Trophoblast cell (in vitro differentiated cells and primary cell): Measurements from ENCODE around the gene ADCY9.
"Not testable (repeated sequence)": the region's sequence is repeated elsewhere in the genome, so short reads cannot be mapped to it uniquely, and the experiment has no call there.

Source experiments
- DNase-seq, 2 donors: peaks; one replicate each; pipeline ENCODE4 v3.0.0-alpha.2; 2016
- H2AFZ ChIP-seq: 2 replicates; pipeline ENCODE4 v1.6.1; 2013; ENCODE audit warnings: low read length, moderate library complexity, mild to moderate bottlenecking; ENCODE audit not compliant: insufficient read depth, poor library complexity
- H2AK5ac ChIP-seq: 2 replicates; pipeline ENCODE4 v1.6.1; 2013; ENCODE audit warnings: mild to moderate bottlenecking, low read length
- H2BK120ac ChIP-seq: 2 replicates; pipeline ENCODE4 v1.6.1; 2013; ENCODE audit warnings: low read length, mild to moderate bottlenecking, moderate library complexity; ENCODE audit not compliant: insufficient read depth, poor library complexity
- H2BK12ac ChIP-seq: 2 replicates; pipeline ENCODE4 v1.6.1; 2013; ENCODE audit warnings: mild to moderate bottlenecking, low read length, moderate library complexity
- H2BK5ac ChIP-seq: 2 replicates; pipeline ENCODE4 v1.6.1; 2013; ENCODE audit warnings: low read length, low read depth, moderate library complexity, mild to moderate bottlenecking; ENCODE audit not compliant: poor library complexity
- H3K14ac ChIP-seq: 2 replicates; pipeline ENCODE4 v1.6.1; 2013; ENCODE audit warnings: mild to moderate bottlenecking, low read length
- H3K18ac ChIP-seq: 2 replicates; pipeline ENCODE4 v1.6.1; 2013; ENCODE audit warnings: mild to moderate bottlenecking, low read length
- H3K23ac ChIP-seq: 2 replicates; pipeline ENCODE4 v1.6.1; 2013; ENCODE audit warnings: low read length
- H3K27ac ChIP-seq: 2 replicates; pipeline ENCODE4 v1.5.1; 2013; ENCODE audit warnings: low read depth, mild to moderate bottlenecking, inconsistent platforms, low read length, moderate library complexity
- H3K27me3 ChIP-seq: 2 replicates; pipeline ENCODE4 v1.6.1; 2013; ENCODE audit warnings: inconsistent platforms, mild to moderate bottlenecking, low read length, moderate library complexity; ENCODE audit not compliant: insufficient read depth
- H3K36me3 ChIP-seq, 2 experiments: 1 replicate in 1 of 2; 2 replicates in 1 of 2; pipeline ENCODE4 v1.6.1; 2013; ENCODE audit warnings: low read length in 2 of 2, mild to moderate bottlenecking in 2 of 2, moderate library complexity in 1 of 2; ENCODE audit not compliant: insufficient read depth in 2 of 2, control insufficient read depth in 1 of 2
- H3K4ac ChIP-seq: 2 replicates; pipeline ENCODE4 v1.6.1; 2013; ENCODE audit warnings: low read depth, mild to moderate bottlenecking, low read length, moderate library complexity
- H3K4me1 ChIP-seq, 2 experiments: 1 replicate in 1 of 2; 2 replicates in 1 of 2; pipeline ENCODE4 v1.6.1; 2013; ENCODE audit warnings: low read length in 2 of 2, mild to moderate bottlenecking in 2 of 2, moderate library complexity in 1 of 2; ENCODE audit not compliant: insufficient read depth in 2 of 2, control insufficient read depth in 1 of 2
- H3K4me2 ChIP-seq: 2 replicates; pipeline ENCODE4 v1.6.1; 2013; ENCODE audit warnings: inconsistent platforms, mild to moderate bottlenecking, low read length, moderate library complexity
- H3K4me3 ChIP-seq: 2 replicates; pipeline ENCODE4 v1.5.1; 2013; ENCODE audit warnings: mild to moderate bottlenecking, low read depth, low read length, inconsistent platforms
- H3K79me1 ChIP-seq: one replicate; pipeline ENCODE4 v1.6.1; 2013; ENCODE audit warnings: low read length
- H3K79me2 ChIP-seq: 2 replicates; pipeline ENCODE4 v1.6.1; 2013; ENCODE audit warnings: low read length, mild to moderate bottlenecking; ENCODE audit not compliant: control insufficient read depth, insufficient read depth, poor library complexity
- H3K9ac ChIP-seq: 2 replicates; pipeline ENCODE4 v1.6.1; 2013; ENCODE audit warnings: mild to moderate bottlenecking, low read length
- H3K9me3 ChIP-seq: 2 replicates; pipeline ENCODE4 v1.6.1; 2013; ENCODE audit warnings: low read depth, mild to moderate bottlenecking, control low read depth, inconsistent platforms, low read length; ENCODE audit not compliant: insufficient read depth
- H4K12ac ChIP-seq: 2 replicates; pipeline ENCODE4 v1.6.1; 2013; ENCODE audit warnings: low read depth, mild to moderate bottlenecking, low read length, moderate library complexity
- H4K8ac ChIP-seq: 2 replicates; pipeline ENCODE4 v1.6.1; 2013; ENCODE audit warnings: low read depth, mild to moderate bottlenecking, low read length, moderate library complexity
- H4K91ac ChIP-seq: one replicate; pipeline ENCODE4 v1.6.1; 2013; ENCODE audit warnings: low read depth, mild to moderate bottlenecking, low read length, moderate library complexity
- WGBS: extraction: QIAGEN DNeasy Blood & Tissue Kit; methylation state at CpG from one replicate; pipeline ENCODE4 v1.1.7; 2013; ENCODE audit warnings: missing lambda C conversion rate; ENCODE audit not compliant: insufficient read length, insufficient coverage; ENCODE audit errors: extremely low coverage; 5-methylcytosine and 5-hydroxymethylcytosine counted together

Gene ADCY9

GRCh38 chr16:4157376-4157825, 41.2 kb upstream of the ADCY9 start:
- Histone ChIP-seq H3K4me2 (no peak overlapping the region), H3K9ac (no peak overlapping the region), H3K79me1 (no peaks in the 10 kb centered on the region), H3K4ac (no peak overlapping the region), H2BK120ac (no peak overlapping the region), H3K14ac (no peak overlapping the region), H3K23ac (no peak overlapping the region), H3K9me3 (no peaks in the 10 kb centered on the region), H3K4me3 (no peak overlapping the region), H3K79me2 (no peaks in the 10 kb centered on the region), H2AFZ (no peak overlapping the region), H4K91ac (no peak overlapping the region), H3K18ac (no peak overlapping the region), H2BK5ac (no peak overlapping the region), H3K27me3 (no peaks in the 10 kb centered on the region), H4K12ac (no peak overlapping the region), H3K36me3 (no peaks in the 10 kb centered on the region), H3K27ac (no peak overlapping the region), H3K4me1 (no peaks in the 10 kb centered on the region), H4K8ac (no peak overlapping the region), H2BK12ac (no peak overlapping the region), H2AK5ac (no peak overlapping the region)
- no CpG with 5 or more reads among the region's 4 CpGs for WGBS
- no peak for DNase-seq

- H2BK120ac ChIP-seq, H3K79me2 ChIP-seq, H3K27me3 ChIP-seq, H3K14ac ChIP-seq, H3K79me1 ChIP-seq, H2AK5ac ChIP-seq, H3K18ac ChIP-seq, H3K27ac ChIP-seq, H3K4me1 ChIP-seq, H4K91ac ChIP-seq, H2BK5ac ChIP-seq, H3K9me3 ChIP-seq, H3K4ac ChIP-seq, H3K23ac ChIP-seq, H4K12ac ChIP-seq, H2AFZ ChIP-seq, H3K4me2 ChIP-seq, H3K4me3 ChIP-seq, H4K8ac ChIP-seq, H2BK12ac ChIP-seq, H3K36me3 ChIP-seq, H3K9ac ChIP-seq, DNase-seq: not testable (repeated sequence)
- no CpG with 5 or more reads among the region's 3 CpGs for WGBS
Observed at GRCh38 chr16:4156503-4156902, 40.3 kb upstream of the ADCY9 start.

- not testable (repeated sequence) for H3K79me2 ChIP-seq, H2AK5ac ChIP-seq, H3K23ac ChIP-seq, H4K91ac ChIP-seq, H2BK12ac ChIP-seq, H3K4me3 ChIP-seq, H3K27ac ChIP-seq, H3K9ac ChIP-seq, H2BK120ac ChIP-seq, H3K4me2 ChIP-seq, H3K4me1 ChIP-seq, H4K8ac ChIP-seq, H3K27me3 ChIP-seq, H3K14ac ChIP-seq, H2BK5ac ChIP-seq, H3K9me3 ChIP-seq, DNase-seq, H3K18ac ChIP-seq, H2AFZ ChIP-seq, H3K4ac ChIP-seq, H4K12ac ChIP-seq, H3K36me3 ChIP-seq, H3K79me1 ChIP-seq
- no CpG with 5 or more reads among the region's 13 CpGs for WGBS
Observed at GRCh38 chr16:4153364-4153763, 37.1 kb upstream of the ADCY9 start.

GRCh38 chr16:4152267-4152666, 36.0 kb upstream of the ADCY9 start:
- no CpG with 5 or more reads among the region's 5 CpGs for WGBS
- Histone ChIP-seq H3K4me2 (no peak overlapping the region), H4K91ac (no peak overlapping the region), H3K4me3 (no peak overlapping the region), H3K9ac (no peak overlapping the region), H3K9me3 (no peaks in the 10 kb centered on the region), H3K4ac (no peak overlapping the region), H3K36me3 (no peaks in the 10 kb centered on the region), H3K27ac (no peak overlapping the region), H2BK5ac (no peak overlapping the region), H2BK120ac (no peak overlapping the region), H3K79me1 (no peaks in the 10 kb centered on the region), H3K23ac (no peak overlapping the region), H3K4me1 (no peaks in the 10 kb centered on the region), H4K12ac (no peak overlapping the region), H3K27me3 (no peaks in the 10 kb centered on the region), H3K14ac (no peak overlapping the region), H2AFZ (no peak overlapping the region), H2BK12ac (no peak overlapping the region), H4K8ac (no peak overlapping the region), H3K18ac (no peak overlapping the region), H2AK5ac (no peak overlapping the region), H3K79me2 (no peaks in the 10 kb centered on the region)
- no peak for DNase-seq
